HepG2 (cell line): ENCODE results near the gene RTP2. TPM values are rescaled to one million over a fixed set of nuclear protein-coding genes. Genes with fewer than 3 reads are reported as not detected.
A peak's percentile ranks its signal among the peaks of the same experiment; 100 is the strongest.

Source experiments
- ATF7 ChIP-seq, 2 experiments: fragments of 450-650 bp in 1 of 2; sonication (generic) in 1 of 2; formaldehyde crosslinking in 1 of 2; IDR thresholded peaks; 2 replicates each; pipeline versions ENCODE4 v1.4.0 to v1.6.1; 2016 to 2020; ENCODE audit warnings: antibody characterized with exemption in 1 of 2, mild to moderate bottlenecking in 1 of 2, missing genetic modification reagents in 1 of 2
- CBX1 ChIP-seq: IDR thresholded peaks from one replicate; pipeline ENCODE4 v1.6.1; 2016; ENCODE audit warnings: antibody characterized with exemption, low read depth
- E2F2 ChIP-seq: sonication (generic); formaldehyde crosslinking; IDR thresholded peaks from 2 replicates; pipeline ENCODE4 v1.4.0; 2020; ENCODE audit warnings: missing genetic modification reagents, borderline replicate concordance
- ELF1 ChIP-seq: sonication (generic); formaldehyde crosslinking; IDR thresholded peaks from 2 replicates; pipeline ENCODE4 v1.4.0; 2020; ENCODE audit warnings: missing genetic modification reagents
- GPBP1L1 ChIP-seq: sonication (generic); formaldehyde crosslinking; IDR thresholded peaks from 2 replicates; pipeline ENCODE4 v1.5.0; 2020; ENCODE audit warnings: mild to moderate bottlenecking, missing genetic modification reagents
- KDM2A ChIP-seq: sonication (generic); formaldehyde crosslinking; IDR thresholded peaks from 2 replicates; pipeline ENCODE4 v1.4.0; 2020; ENCODE audit warnings: low read depth, missing genetic modification reagents, borderline replicate concordance
- MAFF ChIP-seq: IDR thresholded peaks from 2 replicates; pipeline ENCODE4 v1.6.1; 2011; ENCODE audit warnings: low read depth, low read length, improper control_type of control experiment
- MTERF4 ChIP-seq: sonication (generic); formaldehyde crosslinking; IDR thresholded peaks from 2 replicates; pipeline ENCODE4 v1.8.0; 2023; ENCODE audit warnings: mild to moderate bottlenecking, missing genetic modification reagents
- RARG ChIP-seq: sonication (generic); formaldehyde crosslinking; IDR thresholded peaks from 2 replicates; pipeline ENCODE4 v1.4.0; 2020; ENCODE audit warnings: low read depth, mild to moderate bottlenecking, missing genetic modification reagents
- SMAD1 ChIP-seq: sonication (generic); formaldehyde crosslinking; IDR thresholded peaks from 2 replicates; pipeline ENCODE4 v1.4.0; 2020; ENCODE audit warnings: missing genetic modification reagents, low read depth, mild to moderate bottlenecking, borderline replicate concordance
- SMAD3 ChIP-seq: sonication (generic); formaldehyde crosslinking; IDR thresholded peaks from 2 replicates; pipeline ENCODE4 v1.4.0; 2020; ENCODE audit warnings: missing genetic modification reagents
- THAP11 ChIP-seq: IDR thresholded peaks from 2 replicates; pipeline ENCODE4 v1.6.1; 2016; ENCODE audit warnings: missing biosample characterization, missing genetic modification reagents
- ZFY ChIP-seq: sonication (generic); formaldehyde crosslinking; IDR thresholded peaks from 2 replicates; pipeline ENCODE4 v1.4.0; 2020; ENCODE audit warnings: missing genetic modification reagents
- ZKSCAN1 ChIP-seq: fragments of 150-350 bp; IDR thresholded peaks from 2 replicates; pipeline ENCODE4 v1.6.1; 2014; ENCODE audit warnings: low read length
- ZNF230 ChIP-seq: sonication (generic); formaldehyde crosslinking; IDR thresholded peaks from 2 replicates; pipeline ENCODE4 v1.4.0; 2020; ENCODE audit warnings: mild to moderate bottlenecking, missing genetic modification reagents
- ZNF263 ChIP-seq: sonication (generic); formaldehyde crosslinking; IDR thresholded peaks from 2 replicates; pipeline ENCODE4 v1.4.0; 2020; ENCODE audit warnings: missing genetic modification reagents
- ZNF503 ChIP-seq: sonication (generic); formaldehyde crosslinking; IDR thresholded peaks from 2 replicates; pipeline ENCODE4 v1.4.0; 2020; ENCODE audit warnings: missing genetic modification reagents
- ZNF552 ChIP-seq: sonication (generic); formaldehyde crosslinking; IDR thresholded peaks from 2 replicates; pipeline ENCODE4 v1.9.0; 2022; ENCODE audit warnings: missing genetic modification reagents, mild to moderate bottlenecking, borderline replicate concordance
- polyA plus RNA-seq, 8 experiments: library from polyadenylated mRNA; depleted of rRNA in 3 of 8; stranded (reverse) in 7 of 8; unstranded in 1 of 8; fragments of >200 nt; fragmentation: Illumina TruSeq in 4 of 8; extraction: Trizol in 4 of 8; gene quantifications; 2 replicates each; pipeline versions ENCODE4 v1.2.1 to v1.2.3, GENCODE V29; 2011 to 2016; ENCODE audit warnings: low read depth in 4 of 8, missing spikeins in 1 of 8, mixed read lengths in 1 of 8; ENCODE audit not compliant: insufficient read depth in 1 of 8
- total RNA-seq, 5 experiments: library from RNA; depleted of rRNA; stranded (reverse); fragments of >200 nt; fragmentation: Illumina TruSeq; extraction: Trizol; gene quantifications; 2 replicates each; pipeline ENCODE4 v1.2.3, GENCODE V29; 2016; ENCODE audit warnings: low read depth in 1 of 5
- TF ChIP-seq, protein P1 (sequence below): sonication (generic); formaldehyde crosslinking; IDR thresholded peaks from 2 replicates; pipeline ENCODE4 v1.4.0; 2020; ENCODE audit warnings: missing genetic modification reagents, borderline replicate concordance
- TF ChIP-seq, protein P2 (sequence below): sonication (generic); formaldehyde crosslinking; IDR thresholded peaks from 2 replicates; pipeline ENCODE4 v1.8.1; 2023; ENCODE audit warnings: missing genetic modification reagents, mild to moderate bottlenecking, borderline replicate concordance
- TF ChIP-seq, protein P3 (sequence below): sonication (generic); formaldehyde crosslinking; IDR thresholded peaks from 2 replicates; pipeline ENCODE4 v1.4.0; 2020; ENCODE audit warnings: missing genetic modification reagents

RTP2 gene
- total and polyA plus RNA-seq, 2 of the 13 experiments (the other 11 are each of a cell fraction or from before 2014, with no cell fraction given), result not detected

GRCh38 chr3:187714404-187714979 is 12.1 kb upstream of the RTP2 start (continued):
- TF ChIP-seq, protein P1, sequence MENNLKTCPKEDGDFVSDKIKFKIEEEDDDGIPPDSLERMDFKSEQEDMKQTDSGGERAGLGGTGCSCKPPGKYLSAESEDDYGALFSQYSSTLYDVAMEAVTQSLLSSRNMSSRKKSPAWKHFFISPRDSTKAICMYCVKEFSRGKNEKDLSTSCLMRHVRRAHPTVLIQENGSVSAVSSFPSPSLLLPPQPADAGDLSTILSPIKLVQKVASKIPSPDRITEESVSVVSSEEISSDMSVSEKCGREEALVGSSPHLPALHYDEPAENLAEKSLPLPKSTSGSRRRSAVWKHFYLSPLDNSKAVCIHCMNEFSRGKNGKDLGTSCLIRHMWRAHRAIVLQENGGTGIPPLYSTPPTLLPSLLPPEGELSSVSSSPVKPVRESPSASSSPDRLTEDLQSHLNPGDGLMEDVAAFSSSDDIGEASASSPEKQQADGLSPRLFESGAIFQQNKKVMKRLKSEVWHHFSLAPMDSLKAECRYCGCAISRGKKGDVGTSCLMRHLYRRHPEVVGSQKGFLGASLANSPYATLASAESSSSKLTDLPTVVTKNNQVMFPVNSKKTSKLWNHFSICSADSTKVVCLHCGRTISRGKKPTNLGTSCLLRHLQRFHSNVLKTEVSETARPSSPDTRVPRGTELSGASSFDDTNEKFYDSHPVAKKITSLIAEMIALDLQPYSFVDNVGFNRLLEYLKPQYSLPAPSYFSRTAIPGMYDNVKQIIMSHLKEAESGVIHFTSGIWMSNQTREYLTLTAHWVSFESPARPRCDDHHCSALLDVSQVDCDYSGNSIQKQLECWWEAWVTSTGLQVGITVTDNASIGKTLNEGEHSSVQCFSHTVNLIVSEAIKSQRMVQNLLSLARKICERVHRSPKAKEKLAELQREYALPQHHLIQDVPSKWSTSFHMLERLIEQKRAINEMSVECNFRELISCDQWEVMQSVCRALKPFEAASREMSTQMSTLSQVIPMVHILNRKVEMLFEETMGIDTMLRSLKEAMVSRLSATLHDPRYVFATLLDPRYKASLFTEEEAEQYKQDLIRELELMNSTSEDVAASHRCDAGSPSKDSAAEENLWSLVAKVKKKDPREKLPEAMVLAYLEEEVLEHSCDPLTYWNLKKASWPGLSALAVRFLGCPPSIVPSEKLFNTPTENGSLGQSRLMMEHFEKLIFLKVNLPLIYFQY (CRISPR knock-in tag), result no peak
- TF ChIP-seq ELF1 (CRISPR knock-in tag) (no peak), MTERF4 (CRISPR knock-in tag) (no peak), THAP11 (CRISPR knock-in tag) (0 out of 2 replicates have a peak, but pooled peaks have one; percentile 27), CBX1 (no peak), MAFF (no peak), SMAD1 (no peak), GPBP1L1 (CRISPR knock-in tag) (no peak), ZFY (no peak), ZNF552 (CRISPR knock-in tag) (no peak), SMAD3 (CRISPR knock-in tag) (no peak), ATF7 (IDR thresholded peaks at IDR 0.05) (no peak), ATF7 (CRISPR knock-in tag; IDR thresholded peaks at IDR 0.05) (no peak), RARG (no peak), ZKSCAN1 (no peak), ZNF263 (CRISPR knock-in tag) (no peak), ZNF503 (no peak), E2F2 (CRISPR knock-in tag) (no peak), ZNF230 (no peak), KDM2A (CRISPR knock-in tag) (no peak)
- TF ChIP-seq, protein P2, sequence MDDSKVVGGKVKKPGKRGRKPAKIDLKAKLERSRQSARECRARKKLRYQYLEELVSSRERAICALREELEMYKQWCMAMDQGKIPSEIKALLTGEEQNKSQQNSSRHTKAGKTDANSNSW (CRISPR knock-in tag), result no peak
- TF ChIP-seq, protein P3, sequence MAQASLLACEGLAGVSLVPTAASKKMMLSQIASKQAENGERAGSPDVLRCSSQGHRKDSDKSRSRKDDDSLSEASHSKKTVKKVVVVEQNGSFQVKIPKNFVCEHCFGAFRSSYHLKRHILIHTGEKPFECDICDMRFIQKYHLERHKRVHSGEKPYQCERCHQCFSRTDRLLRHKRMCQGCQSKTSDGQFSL (CRISPR knock-in tag), result no peak
